ENCODE results near the gene PIBF1.
"Not testable (repeated sequence)": the region's sequence is repeated elsewhere in the genome, so short reads cannot be mapped to it uniquely, and the experiment has no call there.

The PIBF1 gene

DNA sequence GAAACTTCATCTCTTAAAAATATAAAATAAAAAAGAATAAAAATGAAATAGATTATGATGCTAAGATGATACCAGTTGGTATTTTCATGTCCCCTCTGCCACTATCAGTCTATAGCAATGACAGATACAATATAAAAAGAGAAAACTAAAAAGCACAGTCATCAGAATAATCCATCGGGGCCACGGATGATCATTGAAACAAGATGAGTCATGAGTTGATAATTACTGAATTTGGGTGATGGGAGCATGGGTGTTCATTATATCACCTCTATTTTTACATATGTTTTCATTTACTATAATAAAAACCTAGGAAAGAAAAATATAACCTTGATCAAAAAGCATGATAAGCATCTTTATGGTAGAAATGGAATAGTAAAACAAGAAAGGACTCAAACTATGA lies 41.1 kb downstream of the PIBF1 start:
- DNase-seq: no peak

GRCh38 chr13:72823724-72824123 lies 41.8 kb downstream of the PIBF1 start:
- DNase-seq: no peak

GRCh38 chr13:72834601-72835000 lies 52.7 kb downstream of the PIBF1 start:
- DNase-seq: no peak

GRCh38 chr13:72839831-72840426 lies 58.0 kb downstream of the PIBF1 start:
- peak; percentile 3 for DNase-seq

DNA sequence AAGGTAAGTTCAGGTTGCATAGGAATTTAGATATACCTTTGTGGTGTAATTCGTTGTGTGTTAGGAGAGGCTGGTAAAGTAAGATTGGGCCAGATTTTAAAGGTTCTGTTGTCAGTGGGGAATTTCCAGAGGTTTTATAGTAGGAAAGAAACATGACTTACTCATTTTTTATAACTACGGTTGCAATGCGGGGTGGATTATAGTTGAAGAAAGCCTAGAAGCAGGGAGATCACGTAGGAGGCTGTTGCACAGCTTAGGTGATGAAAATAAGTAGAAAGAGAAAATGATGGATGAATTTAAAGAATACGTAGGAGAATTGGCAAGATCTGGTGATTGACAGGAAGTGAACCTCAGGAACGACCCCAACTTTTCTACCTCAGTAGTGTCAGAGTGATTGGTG lies 61.1 kb downstream of the PIBF1 start:
- DNase-seq: no peak

DNA sequence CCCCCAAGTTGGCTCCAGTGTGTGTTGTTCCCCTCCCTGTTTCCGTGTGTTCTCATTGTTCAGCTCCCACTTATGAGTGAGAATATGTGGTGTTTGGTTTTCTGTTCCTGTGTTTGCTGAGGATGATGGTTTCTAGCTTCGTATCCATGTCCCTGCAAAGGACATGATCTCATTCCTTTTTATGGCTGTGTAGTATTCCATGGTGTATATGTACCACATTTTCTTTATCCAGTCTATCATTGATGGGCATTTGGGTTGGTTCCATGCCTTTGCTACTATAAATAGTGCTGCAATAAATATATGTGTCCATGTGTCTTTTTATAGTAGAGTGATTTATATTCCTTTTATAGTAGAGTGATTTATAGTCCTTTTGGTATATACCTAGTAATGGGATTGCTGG lies 63.2 kb downstream of the PIBF1 start:
- not testable (repeated sequence) for DNase-seq

DNA sequence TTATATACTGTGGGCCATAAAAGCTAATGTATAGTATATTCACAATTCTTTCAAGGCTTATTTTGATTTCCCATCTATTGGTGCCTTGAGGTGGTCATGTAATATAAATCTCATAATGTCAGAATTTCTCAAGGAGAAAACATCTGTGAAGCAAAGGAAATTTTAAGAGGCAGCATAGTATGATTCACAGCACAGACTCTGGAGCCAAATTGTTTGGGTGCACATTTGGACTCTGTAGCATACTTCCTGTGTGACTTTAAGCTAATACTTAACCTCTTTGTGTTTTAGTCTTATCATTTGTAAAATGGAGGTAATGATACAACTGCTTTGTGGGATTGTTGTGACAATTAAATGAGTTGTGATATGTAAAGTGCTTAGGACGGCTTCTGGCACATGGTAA lies 67.6 kb downstream of the PIBF1 start:
- no peak for DNase-seq

DNA sequence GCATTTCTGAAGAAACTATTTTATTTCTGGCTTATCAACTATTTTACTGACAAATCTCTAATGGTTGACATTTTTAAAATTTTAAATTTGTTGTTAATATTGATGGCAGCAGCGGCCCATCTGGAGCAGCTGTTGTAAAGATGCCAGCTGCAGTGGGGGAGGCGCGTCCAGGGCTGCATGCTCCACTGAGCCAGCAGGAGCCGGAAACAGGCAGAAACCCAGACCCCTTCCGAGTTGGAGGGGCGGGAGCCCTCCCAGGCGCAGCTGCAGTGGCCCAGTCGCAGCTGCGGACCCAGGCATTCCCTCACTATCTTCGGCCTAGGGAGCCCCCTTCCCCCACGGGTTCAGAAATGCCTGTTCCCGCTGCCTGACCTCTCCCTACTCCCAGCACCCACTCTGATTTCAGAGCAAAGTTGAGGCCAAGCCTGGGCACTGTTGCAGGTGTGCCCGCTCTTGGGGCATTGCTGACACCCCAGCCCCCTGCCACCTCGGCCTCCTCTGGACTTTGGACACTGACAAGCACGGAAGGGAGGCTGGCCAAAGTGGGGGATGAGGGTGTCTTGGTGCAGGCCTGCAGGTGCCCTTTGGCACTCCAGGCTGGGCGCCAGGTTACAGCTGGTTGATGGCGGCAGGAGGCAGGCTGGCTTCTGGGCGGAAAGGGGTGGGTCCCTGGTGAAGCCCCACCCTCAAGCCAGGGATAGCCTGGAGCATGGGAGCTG lies 69.2 kb downstream of the PIBF1 start:
- DNase-seq: no peak

GRCh38 chr13:72851678-72852014 lies 69.7 kb downstream of the PIBF1 start:
- no peak for DNase-seq

DNA sequence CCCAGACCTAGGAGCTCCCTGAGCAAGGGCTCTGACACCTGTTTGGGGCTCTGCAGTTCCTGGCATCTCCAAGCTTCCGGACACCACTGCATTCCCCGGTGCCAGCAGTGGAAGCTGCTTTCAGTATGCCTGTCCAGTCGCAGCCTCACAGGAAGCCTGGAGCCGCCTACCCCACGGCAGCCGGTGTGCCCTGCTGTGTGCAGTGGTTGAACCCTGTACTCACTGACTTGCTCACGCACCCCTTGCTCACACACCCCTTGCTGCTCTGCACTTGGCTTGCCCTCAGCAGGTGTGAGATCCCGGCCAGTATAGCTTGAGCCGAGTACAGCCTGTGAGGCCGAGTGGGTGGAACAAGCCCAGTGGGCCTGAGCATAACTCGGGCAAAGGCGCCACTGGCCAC lies 70.3 kb downstream of the PIBF1 start:
- DNase-seq: no peak

GRCh38 chr13:72853000-72853399 lies 71.1 kb downstream of the PIBF1 start:
- DNase-seq: no peak

- DNase-seq: no peak
These were observed 82.4 kb downstream of the PIBF1 start for GRCh38 chr13:72864142-72865011.

DNA sequence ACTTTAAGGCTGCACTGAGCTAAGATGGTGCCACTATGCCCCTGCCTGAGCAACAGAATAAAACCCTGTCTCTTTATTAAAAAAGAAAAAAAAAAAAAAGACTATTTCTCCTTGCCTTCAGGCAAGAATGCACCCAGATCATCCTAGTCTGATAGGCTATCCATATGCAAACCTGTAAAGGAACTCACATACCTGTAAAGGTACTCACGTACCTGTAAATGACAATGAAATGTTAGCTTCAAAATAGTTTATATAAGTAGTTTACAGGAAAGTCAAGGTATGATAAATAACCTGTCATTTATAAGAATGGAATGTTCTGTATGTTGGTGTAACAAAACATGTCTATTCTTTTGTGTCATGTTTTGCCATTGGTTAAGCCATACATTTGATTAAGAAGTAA lies 86.3 kb downstream of the PIBF1 start:
- DNase-seq: no peak

DNA sequence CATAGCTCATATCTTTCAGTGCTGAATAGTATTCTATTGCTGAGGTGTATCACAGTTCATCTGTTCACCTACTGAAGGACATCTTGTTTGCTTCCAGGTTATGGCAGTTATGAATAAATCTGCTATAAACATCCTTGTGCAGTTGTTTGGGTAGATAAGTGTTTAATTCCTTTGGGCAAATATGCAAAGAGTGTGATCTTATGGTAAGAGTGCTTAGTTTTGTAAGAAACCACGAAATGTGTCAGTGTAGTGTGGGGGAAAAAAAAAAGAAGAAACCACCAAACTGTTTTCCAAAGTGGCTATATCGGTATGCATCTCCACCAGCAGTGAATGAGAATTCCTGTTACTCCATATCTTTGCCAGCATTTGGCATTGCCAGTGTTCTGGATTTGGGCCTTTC lies 93.3 kb downstream of the PIBF1 start:
- no peak for DNase-seq

GRCh38 chr13:72884101-72884500 lies 102.2 kb downstream of the PIBF1 start:
- DNase-seq: no peak

- DNase-seq: no peak
These were observed 104.5 kb downstream of the PIBF1 start for GRCh38 chr13:72886272-72887067.

DNA sequence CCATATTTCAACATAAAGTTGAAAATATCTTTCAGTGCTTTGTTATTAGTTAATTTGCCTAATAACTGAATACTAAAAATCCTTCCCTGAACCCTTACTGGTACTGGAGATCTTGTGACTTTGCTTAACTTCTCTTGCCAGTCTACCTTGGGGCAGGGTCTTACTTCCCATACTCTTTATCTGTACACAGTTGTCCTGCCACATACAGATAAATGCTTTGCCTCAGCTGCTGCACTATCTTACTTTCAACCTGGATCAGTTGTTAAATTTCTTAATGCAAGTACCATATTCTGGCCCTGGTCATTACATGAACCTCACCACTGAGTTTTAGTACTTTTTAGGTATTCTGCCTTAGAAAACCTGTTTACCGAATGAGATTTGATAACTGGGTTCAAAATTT lies 107.6 kb downstream of the PIBF1 start:
- DNase-seq: no peak

DNA sequence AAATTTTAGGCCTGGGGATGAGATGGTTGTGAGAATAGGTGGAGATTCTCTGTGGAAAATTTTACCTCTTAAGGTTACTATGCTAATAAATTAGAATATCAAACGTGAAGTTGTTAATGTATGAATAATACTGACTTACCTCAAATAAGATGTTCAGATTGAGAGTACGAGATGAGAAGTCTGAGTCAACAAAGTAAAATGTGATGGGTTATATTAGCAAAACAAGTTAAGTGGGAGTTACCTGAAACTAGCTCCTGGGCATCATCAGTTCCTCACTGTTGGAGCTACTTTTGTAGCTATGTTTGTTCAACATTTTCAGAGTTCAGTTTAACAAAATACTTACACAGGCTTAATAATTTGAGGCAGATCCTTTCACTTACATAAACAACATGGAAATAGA lies 108.6 kb downstream of the PIBF1 start:
- DNase-seq: no peak

GRCh38 chr13:72891423-72891822 lies 109.5 kb downstream of the PIBF1 start:
- DNase-seq: no peak

GRCh38 chr13:72896869-72897268 lies 114.9 kb downstream of the PIBF1 start:
- no peak for DNase-seq

GRCh38 chr13:72901546-72901945 lies 119.6 kb downstream of the PIBF1 start:
- DNase-seq: not testable (repeated sequence)

DNA sequence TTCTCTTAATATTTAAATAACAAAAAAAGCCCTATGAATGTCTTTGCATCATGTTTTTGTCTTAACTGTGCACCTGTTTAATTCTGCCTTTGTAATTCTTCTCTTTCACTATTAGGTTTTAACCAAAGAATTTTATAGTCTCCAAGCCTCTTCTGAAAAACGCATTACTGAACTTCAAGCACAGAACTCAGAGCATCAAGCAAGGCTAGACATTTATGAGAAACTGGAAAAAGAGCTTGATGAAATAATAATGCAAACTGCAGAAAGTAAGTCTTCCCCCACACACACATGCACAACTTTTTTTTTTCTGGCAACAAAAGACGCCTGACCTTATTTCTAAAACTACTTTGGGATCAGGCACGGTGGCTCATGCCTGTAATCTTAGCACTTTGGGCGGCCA lies 126.5 kb downstream of the PIBF1 start:
- no peak for DNase-seq

DNA sequence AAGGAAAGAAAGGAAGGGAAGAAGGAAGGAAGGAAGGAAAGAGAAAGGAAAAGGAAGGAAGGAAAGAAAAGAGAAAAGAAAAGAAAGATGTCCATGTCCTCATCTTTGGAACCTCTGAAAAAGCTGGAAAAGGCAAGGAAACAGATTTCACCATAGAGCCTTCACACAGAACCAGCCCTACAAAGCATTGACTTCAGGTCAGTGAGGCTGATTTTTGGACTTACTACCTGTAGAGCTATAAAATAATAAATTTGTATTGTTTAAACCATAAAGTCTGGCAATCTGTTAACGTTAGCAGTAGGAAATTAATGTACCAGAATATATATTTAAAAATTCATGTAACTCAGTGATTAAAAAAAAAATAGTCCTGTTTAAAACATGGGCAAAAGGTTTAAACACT lies 130.0 kb downstream of the PIBF1 start:
- DNase-seq: no peak

Data from DMS79 treated with DMSO at 0.1 percent for 48 hours (cell line).